ENCODE results near the gene MNT.
A peak's percentile ranks its signal among the peaks of the same experiment; 100 is the strongest.

Gene MNT

DNA sequence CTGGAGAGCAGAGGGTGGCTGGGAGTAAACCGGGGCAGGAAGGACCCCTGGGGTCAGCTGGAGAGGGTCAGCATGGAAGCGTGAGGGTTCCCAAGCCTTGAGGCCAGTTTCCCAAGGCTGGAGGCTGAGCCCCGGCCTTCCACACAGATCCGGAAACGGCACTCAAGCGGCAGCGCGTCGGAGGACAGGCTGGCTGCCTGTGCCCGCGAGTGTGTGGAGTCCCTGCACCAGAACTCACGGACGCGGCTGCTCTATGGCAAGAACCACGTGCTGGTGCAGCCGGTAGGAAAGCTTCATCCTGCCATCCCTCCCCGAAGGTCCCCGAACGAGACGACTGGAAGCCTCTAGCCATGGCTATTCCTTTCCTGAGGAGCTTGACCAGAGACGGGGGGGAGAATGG lies 37.5 kb downstream of the MNT start:
- DNase-seq (ENCODE audit: low read depth in 2 of 2) = no peak

DNA sequence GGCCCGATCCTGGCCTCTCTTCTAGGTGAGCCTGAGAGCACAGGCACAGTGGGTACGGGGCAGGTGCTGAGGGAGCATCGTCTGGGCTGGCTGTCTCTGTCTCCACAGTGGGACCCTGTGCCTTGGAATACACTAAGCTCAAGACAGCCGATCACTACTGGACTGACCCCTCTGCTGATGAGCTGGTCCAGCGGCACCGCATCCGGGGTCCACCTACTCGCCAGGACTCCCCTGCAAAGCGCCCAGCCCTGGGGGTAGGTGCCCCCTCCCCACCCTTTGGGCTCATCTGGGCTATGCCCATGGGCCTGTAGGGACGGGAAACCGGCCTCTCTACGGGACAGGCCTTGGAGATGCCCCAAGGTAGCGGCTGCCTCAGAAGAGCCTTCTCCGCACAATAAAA lies 38.0 kb downstream of the MNT start:
- no peak for DNase-seq (ENCODE audit: low read depth in 2 of 2)

DNA sequence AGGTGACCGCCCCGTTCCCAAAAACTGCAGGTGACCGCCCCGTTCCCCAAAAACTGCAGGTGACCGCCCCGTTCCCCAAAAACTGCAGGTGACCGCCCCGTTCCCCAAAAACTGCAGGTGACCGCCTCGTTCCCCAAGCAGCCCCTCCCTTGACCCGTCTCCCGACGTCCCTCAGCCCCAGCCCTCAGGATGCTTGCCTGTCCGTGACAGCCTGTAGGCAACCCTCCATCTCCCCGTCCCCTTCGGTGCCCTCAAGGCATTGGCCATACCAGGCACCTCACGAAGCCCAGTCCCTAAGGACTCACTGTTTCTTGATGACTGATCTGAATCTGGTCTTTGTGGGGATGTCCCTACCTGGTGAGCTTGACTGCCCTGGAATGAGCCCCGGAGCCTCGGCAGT lies 38.4 kb downstream of the MNT start:
- DNase-seq (ENCODE audit: low read depth in 2 of 2) = no peak

DNA sequence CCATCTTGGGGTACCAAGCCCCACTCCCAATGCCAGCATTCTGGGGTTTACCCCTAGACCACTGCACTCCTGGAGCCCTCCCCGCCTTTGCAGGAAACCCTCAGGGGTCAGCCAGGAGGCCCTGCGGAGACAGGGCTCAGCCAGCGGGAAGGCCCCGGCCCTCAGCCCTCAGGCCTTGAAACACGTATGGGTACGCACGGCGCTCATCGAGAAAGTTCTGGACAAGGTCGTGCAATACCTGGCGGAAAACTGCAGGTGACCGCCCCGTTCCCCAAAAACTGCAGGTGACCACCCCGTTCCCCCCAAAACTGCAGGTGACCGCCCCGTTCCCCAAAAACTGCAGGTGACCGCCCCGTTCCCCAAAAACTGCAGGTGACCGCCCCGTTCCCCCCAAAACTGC lies 38.8 kb downstream of the MNT start:
- no peak for DNase-seq (ENCODE audit: low read depth in 2 of 2)

DNA sequence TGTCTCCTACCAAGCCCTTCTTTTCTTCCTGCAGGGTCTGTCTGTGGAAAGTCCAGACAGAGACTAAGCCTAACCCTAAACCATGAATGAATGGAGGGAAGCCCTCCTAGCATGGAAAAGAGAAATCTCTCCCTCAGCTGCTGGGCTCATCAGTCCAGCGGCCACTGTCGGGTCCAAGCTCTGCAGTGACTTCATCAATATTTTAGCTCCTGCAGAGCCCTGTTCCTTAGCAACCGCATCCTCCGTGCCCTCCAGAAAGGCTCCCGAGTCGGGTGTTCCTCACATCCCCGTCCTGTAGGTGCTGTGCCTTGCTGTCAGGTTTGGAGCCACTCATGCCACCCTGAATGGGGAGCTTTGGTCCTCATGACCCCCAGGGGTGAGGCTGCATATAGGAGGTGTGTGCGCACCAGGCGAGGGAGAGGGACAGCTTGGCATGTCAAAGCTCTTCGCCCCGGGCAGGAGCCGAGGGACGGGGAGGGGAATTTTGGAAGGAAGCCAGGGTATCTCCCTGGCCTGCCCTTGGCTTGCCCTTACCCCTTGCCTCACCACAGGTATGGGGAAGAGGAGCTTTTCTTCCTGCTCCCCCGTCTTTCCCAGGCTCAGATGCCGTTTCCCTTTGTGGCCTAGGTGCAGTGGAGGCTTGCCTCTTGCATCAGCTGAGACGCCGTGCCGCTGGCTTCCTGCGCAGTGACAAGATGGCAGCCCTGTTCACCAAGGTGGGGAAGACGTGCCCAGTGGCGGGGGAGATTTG lies 39.7 kb downstream of the MNT start:
- no peak for DNase-seq (ENCODE audit: low read depth in 2 of 2)

DNA sequence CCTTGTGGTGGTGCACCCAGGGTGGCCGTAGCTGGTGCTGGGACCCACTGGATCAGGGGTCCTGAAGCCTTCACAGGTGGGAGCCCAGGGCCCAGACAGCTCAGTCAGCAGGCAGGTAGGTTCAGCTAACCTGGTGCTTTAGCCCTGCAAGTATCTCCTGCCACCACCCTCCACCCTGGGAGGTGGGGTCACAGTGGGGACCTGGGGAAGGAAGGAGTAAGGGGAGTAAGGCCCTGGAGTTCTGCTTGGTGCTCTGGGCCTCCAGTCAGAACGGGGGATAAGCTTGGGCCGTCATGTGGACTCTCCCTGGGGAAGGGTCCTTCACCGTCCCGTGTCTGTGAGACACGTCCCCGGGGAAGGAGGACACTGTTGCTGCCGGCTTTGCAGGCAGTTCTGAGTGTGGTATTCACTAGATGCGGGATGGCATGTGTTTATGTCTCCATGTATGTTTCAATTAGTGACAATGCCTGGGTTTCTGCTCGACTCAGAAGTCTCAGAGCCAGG lies 42.9 kb downstream of the MNT start:
- DNase-seq (ENCODE audit: low read depth in 2 of 2) = no peak

DNA sequence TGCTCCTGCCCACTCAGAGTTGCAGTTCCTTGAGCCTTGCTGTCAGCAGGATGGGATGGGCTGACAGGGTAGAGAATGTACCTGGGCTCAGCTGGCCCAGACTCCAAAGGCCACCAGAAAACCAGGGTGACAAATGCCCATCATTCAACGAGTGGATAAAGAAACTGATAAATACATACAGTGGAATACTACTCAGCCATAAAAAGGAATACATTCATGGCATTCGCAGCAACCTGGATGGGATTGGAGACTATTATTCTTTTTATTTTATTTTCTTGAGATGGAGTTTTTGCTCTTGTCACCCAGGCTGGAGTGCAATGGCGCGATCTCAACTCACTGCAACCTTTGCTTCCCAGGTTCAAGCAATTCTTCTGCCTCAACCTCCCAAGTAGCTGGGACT lies 43.6 kb downstream of the MNT start:
- DNase-seq (ENCODE audit: low read depth in 2 of 2) = no peak

DNA sequence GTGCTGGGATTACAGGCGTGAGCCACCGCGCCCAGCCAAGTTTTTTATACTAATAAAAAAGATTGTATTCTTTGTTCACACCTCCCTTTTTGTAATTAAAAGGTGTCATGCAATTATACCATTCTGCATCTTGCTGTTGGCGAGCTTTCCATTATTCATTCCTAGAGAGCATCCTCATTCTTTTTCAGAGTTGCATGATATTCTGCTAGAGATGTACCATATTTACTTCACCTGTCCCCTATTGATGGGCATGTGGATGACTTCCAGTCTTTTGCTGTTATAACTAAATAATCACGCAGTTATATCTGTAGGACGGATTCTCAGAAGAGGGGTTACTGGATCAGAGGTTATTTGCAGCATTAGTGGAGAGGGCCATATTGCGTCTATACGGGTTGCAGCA lies 46.5 kb downstream of the MNT start:
- no peak for DNase-seq (ENCODE audit: low read depth in 2 of 2)

DNA sequence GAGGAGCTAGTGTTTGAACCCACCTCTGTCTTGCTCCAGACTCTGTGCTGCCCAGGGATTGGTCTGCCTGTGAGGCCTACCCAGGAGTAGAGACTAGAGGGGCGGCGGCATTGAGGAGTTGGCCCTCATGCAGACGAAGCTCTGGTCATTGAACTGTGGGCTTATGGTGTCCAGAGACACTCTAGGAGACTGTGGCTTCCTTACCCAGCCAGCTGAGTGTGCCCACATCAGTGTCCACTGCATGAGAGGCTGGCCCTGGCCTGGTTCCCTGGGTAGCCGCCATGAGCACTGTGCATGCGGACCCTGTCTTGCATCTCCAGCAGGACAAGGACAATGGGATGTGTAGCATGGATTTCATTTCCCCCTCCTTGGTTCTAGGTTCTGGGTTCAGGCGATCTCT lies 49.6 kb downstream of the MNT start:
- no peak for DNase-seq (ENCODE audit: low read depth in 2 of 2)

DNA sequence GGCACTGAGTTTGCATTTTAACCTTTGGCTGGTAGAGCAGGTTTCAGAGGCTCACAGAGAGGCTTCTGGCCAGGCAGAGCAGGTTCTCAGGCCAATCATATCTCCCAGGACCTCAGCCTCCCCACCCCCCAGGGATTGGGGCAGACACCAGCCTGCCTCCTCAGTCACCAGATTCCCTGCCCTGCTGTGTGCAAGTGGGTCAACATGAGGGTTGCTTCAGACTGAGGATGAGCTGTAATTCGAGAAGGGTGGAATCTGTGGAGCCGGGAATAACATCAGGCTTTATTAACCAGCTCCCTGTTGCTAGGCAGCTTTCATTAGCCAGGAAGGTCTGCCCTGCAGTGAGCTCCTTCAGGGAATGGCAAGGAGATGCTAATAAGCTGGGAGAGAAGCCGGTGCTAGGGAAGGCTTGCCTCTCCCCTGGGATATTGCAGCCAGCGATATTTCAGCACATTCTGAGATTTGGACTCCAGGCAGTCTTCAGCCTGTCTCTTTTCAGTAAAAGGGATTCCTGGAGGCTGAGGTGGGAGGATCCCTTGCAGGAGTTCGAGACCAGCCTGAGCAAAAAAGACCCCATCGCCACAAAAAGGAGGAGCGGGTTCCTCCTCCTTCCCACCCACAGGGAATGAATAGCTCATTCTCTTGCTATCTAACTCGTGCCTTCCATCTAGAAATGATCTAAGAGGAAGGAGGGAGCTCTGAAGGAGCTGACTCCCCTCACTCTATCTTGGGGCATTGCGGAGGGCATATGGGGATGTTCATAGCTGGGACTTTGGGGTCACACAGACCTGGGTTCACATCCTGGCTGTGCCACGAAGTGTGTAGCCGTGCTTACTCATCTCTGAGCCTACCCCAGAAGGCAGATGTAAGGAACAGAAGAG lies 52.8 kb downstream of the MNT start:
- DNase-seq (ENCODE audit: low read depth in 2 of 2) = peak; percentile 68 to 70

DNA sequence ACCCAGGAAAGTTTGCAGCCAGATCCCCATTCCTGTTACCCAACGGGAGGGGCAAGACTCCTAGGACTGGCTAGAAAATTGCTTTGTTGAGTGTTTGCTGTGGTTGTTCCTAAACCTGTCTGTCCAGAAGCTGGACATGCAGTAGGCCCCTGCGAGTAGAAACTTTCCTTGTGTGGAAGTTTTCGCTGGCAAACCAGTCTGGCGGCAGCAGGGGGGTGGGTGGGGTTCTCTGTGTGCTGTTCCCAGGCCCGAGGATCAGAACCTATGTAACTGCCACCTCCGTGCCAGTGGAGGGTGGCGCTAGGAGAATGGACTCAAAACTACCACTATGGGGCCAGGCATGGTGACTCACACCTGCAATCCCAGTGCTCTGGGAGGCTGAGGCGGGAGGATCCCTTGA lies 54.4 kb downstream of the MNT start:
- DNase-seq (ENCODE audit: low read depth in 2 of 2) = no peak

DNA sequence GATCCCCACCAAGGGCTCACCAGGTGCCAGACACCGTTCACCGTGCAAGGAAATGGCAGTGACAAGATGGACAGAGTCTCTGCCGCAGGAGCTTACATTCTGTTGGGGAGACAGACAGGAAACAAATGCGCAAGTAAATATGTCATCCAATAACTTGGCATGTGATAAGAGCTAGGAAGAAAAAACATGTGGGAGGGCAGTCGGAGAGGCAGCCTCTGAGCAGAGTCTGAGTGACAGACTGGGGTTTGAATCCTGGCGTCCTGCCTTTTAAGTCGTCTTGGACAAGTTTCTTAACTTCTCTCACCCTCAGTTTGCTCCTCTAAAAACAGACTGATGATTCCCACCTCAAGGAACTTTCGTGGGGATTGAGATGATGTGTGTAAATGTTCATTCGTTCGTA lies 56.3 kb downstream of the MNT start:
- no peak for DNase-seq (ENCODE audit: low read depth in 2 of 2)

DNA sequence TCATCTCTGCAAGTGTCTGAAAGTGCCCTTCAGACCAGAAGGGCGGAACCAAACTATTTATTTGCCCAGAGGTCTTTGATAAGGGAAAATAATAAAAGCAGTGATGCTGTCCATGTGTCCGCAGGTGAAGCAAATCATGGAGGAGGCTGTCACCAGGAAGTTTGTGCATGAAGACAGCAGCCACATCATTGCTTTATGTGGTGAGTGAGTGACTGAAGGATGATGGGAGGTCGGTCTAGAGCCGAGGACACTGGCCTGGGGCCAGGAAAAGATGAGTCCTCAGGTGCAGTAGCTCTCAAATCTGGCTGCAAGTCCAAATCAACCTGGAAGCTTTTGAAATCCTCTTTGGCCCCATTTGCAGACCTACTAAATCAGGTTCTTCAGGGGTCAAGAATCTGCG lies 57.4 kb downstream of the MNT start:
- no peak for DNase-seq (ENCODE audit: low read depth in 2 of 2)

DNA sequence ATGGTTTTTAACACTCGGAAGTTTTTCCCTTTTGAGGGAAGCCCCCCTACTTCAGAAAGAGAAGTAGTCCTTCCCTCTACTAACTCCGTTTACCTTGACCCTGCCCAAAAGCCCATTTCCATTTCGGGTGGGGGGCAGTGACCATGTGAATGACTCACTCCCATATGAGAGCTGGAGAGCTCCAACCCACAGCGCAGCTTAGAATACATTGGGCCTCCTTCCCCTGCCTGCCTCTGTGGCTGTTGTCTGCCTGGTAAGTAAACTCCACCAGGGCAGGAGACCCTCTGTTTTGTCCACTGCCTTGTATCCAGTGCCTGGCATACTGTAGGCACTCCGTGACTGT lies 62.6 kb downstream of the MNT start:
- DNase-seq (ENCODE audit: low read depth in 2 of 2) = no peak

DNA sequence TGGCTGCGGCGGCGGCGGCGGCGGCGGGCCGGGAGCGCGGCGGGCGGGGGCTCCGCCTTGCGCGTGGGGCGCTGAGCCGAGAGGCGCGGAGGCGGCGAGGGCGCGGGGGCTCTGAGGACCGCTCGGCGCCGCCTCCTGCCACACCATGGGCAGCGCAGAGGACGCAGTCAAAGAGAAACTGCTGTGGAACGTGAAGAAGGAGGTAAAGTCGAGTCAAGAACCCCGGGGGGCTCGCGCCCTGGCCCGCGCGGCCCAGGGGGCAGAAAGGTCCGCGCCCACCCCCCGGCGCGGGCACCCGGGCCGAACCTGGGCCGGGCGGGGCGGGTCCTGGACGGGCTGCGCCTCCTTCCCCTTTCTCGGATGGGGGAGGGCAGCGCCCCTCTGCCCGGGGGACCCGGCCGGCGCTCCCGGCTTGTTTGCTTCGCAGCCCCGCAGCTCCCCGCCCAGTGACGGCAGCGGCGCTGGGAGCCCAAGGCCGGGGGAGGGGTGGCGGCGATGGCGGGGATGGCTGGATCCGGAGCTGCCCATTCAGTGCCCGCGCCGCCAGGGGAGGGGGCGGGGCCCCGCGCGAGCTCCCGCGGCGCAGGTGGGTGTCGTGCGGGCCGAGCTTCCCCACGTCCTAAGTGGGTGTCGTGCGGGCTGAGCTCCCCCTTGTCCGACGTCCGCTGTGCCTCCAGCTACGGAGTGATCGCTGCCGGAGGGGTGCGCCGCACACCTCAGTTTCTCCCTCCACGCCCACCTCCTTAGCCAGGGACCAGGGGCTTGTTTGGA lies 63.1 kb downstream of the MNT start:
- no peak for DNase-seq (ENCODE audit: low read depth in 2 of 2)

DNA sequence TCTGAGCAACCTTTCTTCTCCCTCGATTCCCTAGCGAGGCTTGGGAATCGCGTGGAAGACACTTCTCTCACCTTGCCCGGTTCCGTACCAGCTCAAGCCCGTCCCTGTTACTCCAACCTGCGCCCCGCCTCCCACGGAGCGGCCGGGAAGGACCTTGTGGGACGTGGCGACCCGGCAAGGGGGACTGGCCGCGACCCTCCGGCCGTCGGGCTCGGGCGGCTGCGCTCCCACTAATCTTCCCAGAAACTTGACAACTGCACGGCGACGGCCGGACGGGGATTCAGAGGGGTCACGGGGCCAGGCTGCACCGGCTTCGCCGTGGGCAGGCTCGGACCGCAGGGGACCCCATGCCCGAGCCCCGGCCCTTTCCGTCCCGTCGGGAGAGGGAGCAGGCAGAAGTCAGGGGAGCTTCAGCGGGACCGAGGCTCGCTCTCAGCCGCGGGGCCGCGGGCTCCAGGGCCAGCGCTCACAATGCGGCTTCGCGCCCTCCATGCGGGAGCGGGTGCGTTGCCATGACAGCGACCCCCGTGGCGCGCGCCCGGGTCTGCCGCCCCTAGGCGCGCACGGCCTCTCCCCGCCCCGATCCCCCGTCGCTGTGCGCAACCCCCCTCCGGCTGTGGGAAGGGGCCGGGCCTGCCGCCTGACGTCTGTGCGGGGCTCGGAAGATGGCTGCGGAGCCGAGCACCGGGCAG lies 63.9 kb downstream of the MNT start, which contains the start of gene SGSM2:
SGSM2 (plus strand) TSS at position 650 of the 692 bp plus-strand sequence. CDS start 188 bp downstream, outside the sequence.
- DNase-seq (ENCODE audit: low read depth in 2 of 2) = no peak

DNA sequence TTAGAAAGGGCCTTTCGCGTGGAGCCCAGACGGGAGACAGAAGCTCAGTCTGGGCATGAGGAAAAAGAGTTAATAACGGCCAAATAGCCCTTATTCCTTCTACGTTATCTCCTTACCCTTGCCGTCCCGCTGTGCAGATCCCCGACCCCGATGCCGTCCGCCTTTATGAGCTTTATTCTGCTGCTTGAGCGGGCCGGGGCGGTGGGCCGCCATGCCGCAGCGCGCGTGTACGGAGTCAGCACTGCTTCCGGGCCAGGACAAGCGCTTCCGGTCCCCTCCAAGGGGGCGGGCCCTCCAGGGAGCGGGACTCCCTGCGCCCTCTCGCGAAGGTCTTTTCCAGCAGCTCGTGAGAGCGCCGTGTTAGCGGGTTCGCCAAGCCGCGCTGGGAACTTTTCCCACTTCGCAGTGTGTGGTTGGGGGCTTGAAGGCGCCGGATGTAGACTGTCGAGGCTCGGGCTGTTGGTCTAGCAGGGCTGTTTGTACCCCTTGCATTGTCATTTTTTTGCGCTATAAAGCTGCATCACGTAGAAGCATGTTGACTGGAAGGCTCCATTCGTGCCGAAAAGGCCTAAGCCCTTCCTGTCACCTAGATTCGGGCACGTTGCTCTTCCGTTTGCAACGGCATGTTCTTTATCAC lies 64.5 kb downstream of the MNT start, which contains the start of gene TSR1:
TSR1 (minus strand) TSS at position 243 of the 637 bp plus-strand sequence; CDS start at position 213, 30 bp downstream.
- DNase-seq (ENCODE audit: low read depth in 2 of 2) = peak; percentile 76 to 78

DNA sequence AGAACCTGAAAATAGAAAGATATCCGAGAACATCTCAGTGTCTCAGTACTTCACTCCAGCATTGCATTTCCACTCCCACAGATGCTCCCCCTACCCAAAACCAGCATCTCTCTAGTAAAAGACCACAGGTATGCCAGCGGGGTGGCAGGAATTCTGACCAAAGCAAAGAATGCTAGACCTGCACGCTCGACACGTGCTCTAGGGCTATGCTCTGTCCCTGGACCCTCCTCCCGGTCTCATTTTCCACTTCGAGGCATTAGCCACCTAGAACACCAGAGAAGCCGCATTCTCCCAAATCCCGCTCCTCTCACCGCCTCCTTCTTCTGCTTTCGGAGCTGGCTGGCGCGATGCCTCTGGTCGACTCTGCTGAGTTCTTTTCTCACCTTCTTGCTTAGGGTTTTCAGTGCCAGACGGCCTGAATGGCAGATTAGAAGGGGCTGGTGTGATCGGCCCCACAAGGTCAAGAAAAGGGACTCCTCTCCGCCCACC lies 65.1 kb downstream of the MNT start:
- no peak for DNase-seq (ENCODE audit: low read depth in 2 of 2)
